ENCODE results near the gene SPDYE5.
"Not testable (repeated sequence)": the region's sequence is repeated elsewhere in the genome, so short reads cannot be mapped to it uniquely, and the experiment has no call there.

The SPDYE5 gene

DNA sequence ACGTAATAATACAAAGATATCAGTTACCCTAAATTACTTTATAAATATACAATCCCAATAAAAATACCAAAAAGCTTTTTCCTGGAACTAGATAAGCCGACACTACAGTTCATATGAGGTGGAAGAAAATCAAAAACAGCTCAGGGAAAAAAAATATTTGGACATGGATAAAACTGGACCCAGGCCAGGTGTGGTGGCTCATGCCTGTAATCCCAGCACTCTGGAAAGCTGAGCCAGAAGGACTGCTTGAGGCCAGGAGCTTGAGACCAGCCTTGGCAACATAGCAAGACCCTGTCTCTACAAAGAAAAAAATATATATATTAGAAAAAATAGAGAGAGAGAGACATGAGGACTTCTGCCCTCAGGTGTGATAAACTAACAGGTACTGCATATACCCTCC, 26.7 kb downstream of the SPDYE5 start:
- not testable (repeated sequence) for H3K4me3 ChIP-seq (ENCODE audit: low read length); H3K9me3 ChIP-seq (ENCODE audit: low read length); H2AFZ ChIP-seq (ENCODE audit: low read depth, low read length); H3K4me1 ChIP-seq (ENCODE audit: insufficient read depth, low read length); H3K27me3 ChIP-seq (ENCODE audit: insufficient read depth, low read length)
- peaks cover 18% of the 10 kb centered on the region for H3K36me3 ChIP-seq (ENCODE audit: insufficient read depth, low read length)

DNA sequence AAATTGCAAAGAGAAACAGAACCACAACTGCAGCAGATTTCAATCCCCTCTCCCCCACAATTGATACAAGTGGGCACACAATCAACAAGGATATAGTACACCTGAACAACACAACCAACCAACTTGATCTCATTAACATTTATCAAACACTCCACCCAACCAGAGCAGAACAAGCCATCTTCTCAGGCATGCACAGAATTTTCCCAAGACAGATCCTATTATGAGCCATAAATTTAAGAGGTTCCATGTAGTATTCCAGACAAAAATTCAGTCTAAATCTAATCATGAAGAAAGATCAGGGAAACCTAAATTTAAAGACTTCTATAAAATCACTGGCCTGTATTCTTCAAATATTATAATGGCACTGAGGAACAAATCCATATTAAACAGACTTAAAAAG, 29.6 kb downstream of the SPDYE5 start:
- not testable (repeated sequence) for H3K9me3 ChIP-seq (ENCODE audit: low read length); H3K4me1 ChIP-seq (ENCODE audit: insufficient read depth, low read length); H2AFZ ChIP-seq (ENCODE audit: low read depth, low read length); H3K4me3 ChIP-seq (ENCODE audit: low read length); H3K27me3 ChIP-seq (ENCODE audit: insufficient read depth, low read length)
- H3K36me3 ChIP-seq (ENCODE audit: insufficient read depth, low read length), result peaks cover 30% of the 10 kb centered on the region

DNA sequence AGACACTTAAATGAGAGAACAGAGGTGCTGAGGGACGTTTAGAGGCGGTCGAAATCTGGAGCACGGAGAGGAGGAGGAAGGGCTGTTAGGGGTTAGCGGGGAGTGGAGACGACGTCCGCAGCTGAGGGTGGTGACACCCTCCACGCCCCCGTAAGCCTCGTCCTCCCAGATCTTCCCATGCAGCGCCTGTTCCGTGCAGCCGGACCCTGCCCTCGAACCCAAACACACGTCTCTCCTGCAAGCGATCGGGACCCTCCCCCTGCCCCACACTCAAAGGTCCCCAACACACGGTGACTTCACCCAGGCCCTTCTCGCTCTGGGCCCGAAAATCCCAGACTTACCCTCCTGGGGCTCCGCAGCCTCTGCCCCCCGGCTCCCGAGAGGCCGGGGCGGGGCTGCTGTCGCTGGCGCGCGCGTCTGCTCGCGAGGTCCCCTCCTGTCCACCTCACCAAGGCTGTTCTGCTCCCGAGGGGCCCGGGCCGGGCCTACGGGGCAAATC, 35.2 kb downstream of the SPDYE5 start:
- not testable (repeated sequence) for H3K27me3 ChIP-seq (ENCODE audit: insufficient read depth, low read length); H3K4me1 ChIP-seq (ENCODE audit: insufficient read depth, low read length); H3K9me3 ChIP-seq (ENCODE audit: low read length)
- Histone ChIP-seq H3K4me3 (ENCODE audit: low read length) (peak overlapping the region; percentile 96), H3K36me3 (ENCODE audit: insufficient read depth, low read length) (peaks cover 27% of the 10 kb centered on the region), H2AFZ (ENCODE audit: low read depth, low read length) (peak overlapping the region; percentile 49)

DNA sequence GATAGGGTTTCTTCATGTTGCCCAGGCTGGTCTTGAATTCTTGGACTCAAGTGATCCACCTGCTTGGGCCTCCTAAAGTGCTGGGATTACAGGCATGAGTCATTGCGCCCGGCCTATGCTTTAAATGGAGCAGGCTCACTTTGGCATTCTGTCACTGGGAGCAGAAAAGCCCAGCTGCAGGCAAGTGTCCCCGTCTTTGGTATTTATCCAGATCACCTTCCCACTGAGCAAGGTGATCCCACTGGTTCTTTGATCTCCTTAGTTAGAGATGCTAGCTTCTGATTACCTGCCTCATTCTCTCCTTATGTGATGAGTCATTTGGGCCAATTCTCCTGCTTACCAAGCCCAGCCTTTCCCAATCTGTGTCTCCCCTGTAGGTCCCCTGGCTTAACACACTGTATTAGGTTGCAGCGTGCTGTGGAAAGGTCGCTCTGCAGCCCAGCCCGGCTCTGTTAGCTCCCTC, 39.3 kb downstream of the SPDYE5 start:
- H3K9me3 ChIP-seq (ENCODE audit: low read length), result no peaks in the 10 kb centered on the region
- peaks cover 16% of the 10 kb centered on the region for H3K36me3 ChIP-seq (ENCODE audit: insufficient read depth, low read length)
- no peak overlapping the region for H2AFZ ChIP-seq (ENCODE audit: low read depth, low read length)
- H3K4me3 ChIP-seq (ENCODE audit: low read length), result no peak overlapping the region
- peaks cover 3% of the 10 kb centered on the region for H3K4me1 ChIP-seq (ENCODE audit: insufficient read depth, low read length)
- no peaks in the 10 kb centered on the region for H3K27me3 ChIP-seq (ENCODE audit: insufficient read depth, low read length)

DNA sequence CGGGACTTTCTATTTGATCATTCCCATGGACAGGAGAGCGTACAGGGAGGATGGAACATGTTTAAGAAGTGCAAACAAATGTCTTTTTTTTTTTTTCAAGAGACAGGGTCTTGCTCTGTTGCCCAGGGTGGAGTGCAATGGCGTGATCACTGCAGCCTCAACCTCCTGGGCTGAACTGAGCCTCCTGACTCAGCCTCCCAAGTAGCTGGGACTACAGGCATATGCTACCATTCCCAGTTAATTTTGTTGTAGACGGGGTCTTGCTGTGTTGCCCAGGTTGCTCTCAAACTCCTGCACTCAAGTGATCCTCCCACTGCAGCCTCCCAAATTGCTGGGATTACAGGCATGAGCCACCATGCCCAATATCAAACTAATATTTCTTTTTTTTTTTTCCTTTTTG, 40.5 kb downstream of the SPDYE5 start:
- no peaks in the 10 kb centered on the region for H3K9me3 ChIP-seq (ENCODE audit: low read length)
- H3K4me1 ChIP-seq (ENCODE audit: insufficient read depth, low read length), result no peaks in the 10 kb centered on the region
- peaks cover 28% of the 10 kb centered on the region for H3K36me3 ChIP-seq (ENCODE audit: insufficient read depth, low read length)
- H2AFZ ChIP-seq (ENCODE audit: low read depth, low read length), result no peak overlapping the region
- H3K4me3 ChIP-seq (ENCODE audit: low read length), result no peak overlapping the region
- no peaks in the 10 kb centered on the region for H3K27me3 ChIP-seq (ENCODE audit: insufficient read depth, low read length)

DNA sequence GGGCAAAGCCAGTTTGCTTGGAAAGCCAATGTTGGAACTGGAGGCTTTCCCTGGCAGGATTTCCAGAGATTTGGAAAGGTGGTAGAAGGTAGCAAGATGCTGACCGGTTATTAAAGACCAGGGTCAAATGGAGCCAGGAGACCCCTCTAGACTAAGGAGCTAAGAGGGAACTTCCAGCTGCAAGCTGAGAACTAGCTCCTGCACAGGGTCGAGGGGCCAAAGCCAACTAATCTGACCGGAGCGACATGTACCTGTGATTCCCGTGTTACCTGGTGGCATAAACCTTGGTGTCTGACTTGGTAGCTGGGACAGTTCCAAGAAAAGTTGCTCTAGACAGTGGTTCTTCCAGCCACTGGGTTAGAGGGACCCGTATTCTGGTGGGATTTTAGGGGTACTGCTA, 41.8 kb downstream of the SPDYE5 start:
- Histone ChIP-seq H3K4me1 (ENCODE audit: insufficient read depth, low read length) (no peaks in the 10 kb centered on the region), H2AFZ (ENCODE audit: low read depth, low read length) (no peak overlapping the region), H3K9me3 (ENCODE audit: low read length) (no peaks in the 10 kb centered on the region), H3K36me3 (ENCODE audit: insufficient read depth, low read length) (peaks cover 38% of the 10 kb centered on the region), H3K27me3 (ENCODE audit: insufficient read depth, low read length) (no peaks in the 10 kb centered on the region), H3K4me3 (ENCODE audit: low read length) (no peak overlapping the region)

DNA sequence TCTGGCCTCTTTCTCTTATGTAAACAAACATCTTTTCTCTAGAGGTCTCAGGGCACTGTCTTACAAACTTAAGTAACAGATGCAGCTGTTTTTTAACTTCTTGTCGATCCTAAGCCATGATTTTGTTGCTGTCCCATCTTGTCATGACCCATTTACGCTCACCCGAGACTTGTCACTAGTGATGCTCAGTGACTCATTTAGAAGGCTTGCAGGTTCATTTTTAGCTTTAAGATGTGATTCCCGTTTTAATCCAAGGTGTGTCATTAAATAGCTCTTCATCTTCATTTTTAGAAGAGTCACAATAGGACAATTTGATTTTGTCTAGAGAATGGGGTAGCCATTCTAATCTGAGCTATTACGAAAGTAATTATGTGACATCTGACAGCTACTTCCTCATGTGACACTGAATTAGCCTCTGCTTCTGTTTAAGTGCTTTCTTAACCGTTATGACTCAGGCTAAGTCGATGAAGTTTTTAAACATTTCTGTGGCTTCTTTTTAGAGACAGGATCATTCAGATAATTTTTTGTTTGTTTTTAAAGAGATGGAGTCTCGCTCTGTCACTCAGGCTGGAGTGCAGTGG, 42.7 kb downstream of the SPDYE5 start:
- no peak overlapping the region for H2AFZ ChIP-seq (ENCODE audit: low read depth, low read length)
- H3K27me3 ChIP-seq (ENCODE audit: insufficient read depth, low read length), result no peaks in the 10 kb centered on the region
- H3K4me3 ChIP-seq (ENCODE audit: low read length), result no peak overlapping the region
- no peaks in the 10 kb centered on the region for H3K4me1 ChIP-seq (ENCODE audit: insufficient read depth, low read length)
- H3K36me3 ChIP-seq (ENCODE audit: insufficient read depth, low read length), result peaks cover 47% of the 10 kb centered on the region
- H3K9me3 ChIP-seq (ENCODE audit: low read length), result no peaks in the 10 kb centered on the region

DNA sequence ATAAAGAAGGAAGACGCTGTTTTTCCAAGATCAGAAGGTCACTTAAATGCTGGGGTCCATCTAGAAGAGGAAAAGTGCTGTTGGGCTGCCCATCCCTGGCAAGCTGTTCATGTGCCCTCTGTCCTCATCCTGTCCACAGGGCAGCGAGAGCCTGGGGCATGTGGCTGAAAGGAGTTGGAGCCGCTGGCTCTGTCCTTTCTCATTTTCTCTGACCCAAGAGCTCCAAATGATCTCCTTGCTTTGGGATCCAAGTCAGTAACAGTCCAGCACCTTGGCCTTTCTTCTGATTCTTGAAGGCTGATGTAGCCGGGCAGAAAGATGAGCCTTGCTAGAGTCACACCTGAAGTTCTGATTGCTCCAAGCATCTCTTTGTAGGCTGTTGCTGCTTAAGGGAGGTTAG, 44.4 kb downstream of the SPDYE5 start:
- Histone ChIP-seq H3K9me3 (ENCODE audit: low read length) (no peaks in the 10 kb centered on the region), H2AFZ (ENCODE audit: low read depth, low read length) (no peak overlapping the region), H3K4me1 (ENCODE audit: insufficient read depth, low read length) (no peaks in the 10 kb centered on the region), H3K4me3 (ENCODE audit: low read length) (no peak overlapping the region), H3K36me3 (ENCODE audit: insufficient read depth, low read length) (peaks cover 55% of the 10 kb centered on the region), H3K27me3 (ENCODE audit: insufficient read depth, low read length) (no peaks in the 10 kb centered on the region)

DNA sequence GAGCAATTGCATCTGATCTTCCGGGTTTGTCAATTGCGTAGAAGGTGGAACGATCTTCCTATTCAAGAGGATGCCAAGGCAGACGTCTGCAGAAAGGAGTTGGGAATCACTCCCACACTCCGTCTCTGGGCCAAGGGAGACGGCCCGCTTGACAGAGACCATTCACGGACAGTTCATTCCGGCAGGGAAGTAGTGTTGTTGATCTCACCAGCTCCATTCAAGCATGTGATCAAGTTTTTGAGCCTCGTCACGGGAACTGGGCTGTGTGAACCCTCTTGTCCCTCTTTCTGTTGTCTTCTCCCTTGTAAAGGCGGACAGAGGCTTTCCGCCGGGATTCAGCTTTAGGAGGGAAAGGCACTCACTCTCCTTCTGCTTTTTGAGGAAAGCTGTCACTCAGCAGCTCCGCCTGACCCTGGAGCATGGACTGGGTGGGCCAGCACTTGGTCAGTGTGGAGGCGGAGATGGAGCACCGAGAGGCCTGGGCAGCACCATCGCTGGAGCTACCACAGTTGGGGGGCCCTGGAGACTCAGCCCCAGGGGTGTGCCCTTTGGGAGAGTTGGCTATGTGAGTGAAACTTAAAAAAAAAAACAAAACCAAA, 44.9 kb downstream of the SPDYE5 start:
- Histone ChIP-seq H3K9me3 (ENCODE audit: low read length) (no peaks in the 10 kb centered on the region), H3K36me3 (ENCODE audit: insufficient read depth, low read length) (peaks cover 60% of the 10 kb centered on the region), H2AFZ (ENCODE audit: low read depth, low read length) (no peak overlapping the region), H3K4me3 (ENCODE audit: low read length) (no peak overlapping the region), H3K4me1 (ENCODE audit: insufficient read depth, low read length) (no peaks in the 10 kb centered on the region), H3K27me3 (ENCODE audit: insufficient read depth, low read length) (no peaks in the 10 kb centered on the region)

DNA sequence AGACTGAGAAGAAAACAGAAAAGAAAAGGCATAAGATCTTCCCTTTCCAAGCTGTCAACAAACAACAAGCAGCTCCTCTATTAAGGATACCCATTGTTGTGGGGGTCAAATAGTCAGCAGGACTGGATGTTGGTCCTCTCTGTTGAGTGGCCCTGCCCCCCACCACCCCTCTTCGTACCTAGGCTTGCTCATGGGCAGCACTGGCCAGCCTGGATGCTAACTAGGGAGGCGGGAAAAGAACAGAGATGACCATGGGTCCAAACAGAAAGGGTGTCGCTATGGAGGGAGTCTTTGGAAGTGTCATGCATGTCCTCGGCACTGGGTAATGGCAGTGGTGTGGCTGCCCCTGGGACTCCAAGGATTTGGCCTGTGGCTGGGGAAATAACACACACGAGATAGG, 45.6 kb downstream of the SPDYE5 start:
- Histone ChIP-seq H3K36me3 (ENCODE audit: insufficient read depth, low read length) (peaks cover 62% of the 10 kb centered on the region), H3K4me1 (ENCODE audit: insufficient read depth, low read length) (no peaks in the 10 kb centered on the region)

DNA sequence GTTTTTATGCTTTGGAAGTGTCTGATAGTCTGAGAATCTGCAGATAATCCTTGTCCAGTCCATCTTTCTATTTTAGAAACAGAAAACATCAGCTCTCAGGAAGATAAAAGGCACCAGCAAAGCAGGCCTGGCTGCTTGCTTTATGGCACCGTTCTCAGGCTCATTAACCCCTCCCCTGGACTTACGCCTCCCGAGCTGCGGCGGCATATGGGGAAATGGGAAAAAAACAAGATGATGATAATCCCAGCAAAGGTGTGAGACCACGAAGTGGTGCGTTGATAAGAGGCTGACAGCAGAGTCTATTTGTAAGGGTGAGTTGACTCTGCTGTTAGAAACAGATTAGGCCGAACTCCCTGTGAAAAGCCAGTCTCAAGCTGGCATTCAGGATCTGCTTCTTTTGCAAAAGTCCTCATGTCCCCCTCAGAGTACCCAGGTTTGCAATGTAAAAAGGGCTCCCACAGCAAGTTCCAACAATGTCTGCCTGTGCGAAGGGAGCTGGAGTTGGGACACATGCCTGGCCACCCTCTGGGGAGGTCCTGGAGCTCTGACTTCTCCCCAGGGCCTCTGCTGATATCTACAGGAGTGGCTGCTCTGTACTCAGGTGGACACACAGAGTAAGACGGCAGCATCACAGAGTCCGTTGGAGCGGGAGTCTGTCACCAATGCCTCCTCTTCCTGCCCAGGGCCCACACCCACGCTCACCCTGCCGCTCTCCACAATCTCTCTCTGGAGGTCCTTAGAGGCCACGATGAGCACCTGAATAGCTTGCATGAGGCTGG, 54.3 kb downstream of the SPDYE5 start:
- H2AFZ ChIP-seq (ENCODE audit: low read depth, low read length), result no peak overlapping the region
- H3K4me3 ChIP-seq (ENCODE audit: low read length), result no peak overlapping the region
- no peaks in the 10 kb centered on the region for H3K27me3 ChIP-seq (ENCODE audit: insufficient read depth, low read length)
- no peaks in the 10 kb centered on the region for H3K4me1 ChIP-seq (ENCODE audit: insufficient read depth, low read length)
- H3K36me3 ChIP-seq (ENCODE audit: insufficient read depth, low read length), result peaks cover 58% of the 10 kb centered on the region
- H3K9me3 ChIP-seq (ENCODE audit: low read length), result no peaks in the 10 kb centered on the region

More for the DNA sequence above, 45.6 kb downstream of the SPDYE5 start:
- Histone ChIP-seq H3K4me3 (ENCODE audit: low read length) (no peak overlapping the region), H2AFZ (ENCODE audit: low read depth, low read length) (no peak overlapping the region), H3K27me3 (ENCODE audit: insufficient read depth, low read length) (no peaks in the 10 kb centered on the region), H3K9me3 (ENCODE audit: low read length) (no peaks in the 10 kb centered on the region)

All from neuron (in vitro differentiated cells).